Colonic mucosa (tissue), 4 donors: ENCODE measurements around the gene SEC24D. TPM values are rescaled to one million over a fixed set of nuclear protein-coding genes. Genes with fewer than 3 reads are reported as not detected.

Experiments used
- DNase-seq: peaks from one replicate; pipeline ENCODE4 v3.0.0-alpha.2; 2020
- H3K27ac ChIP-seq: fragments of 200-600 bp; one replicate; pipeline ENCODE4 v1.8.0; 2021
- H3K27me3 ChIP-seq: fragments of 200-600 bp; one replicate; pipeline ENCODE4 v1.8.0; 2021
- H3K36me3 ChIP-seq: fragments of 200-600 bp; one replicate; pipeline ENCODE4 v1.8.0; 2021
- H3K4me1 ChIP-seq: fragments of 200-600 bp; one replicate; pipeline ENCODE4 v1.8.0; 2021; ENCODE audit warnings: mild to moderate bottlenecking
- H3K4me3 ChIP-seq: fragments of 200-600 bp; one replicate; pipeline ENCODE4 v1.8.0; 2021
- H3K9ac ChIP-seq, 2 donors: one replicate each; pipeline ENCODE4 v1.7.0; 2013; ENCODE audit warnings: control low read depth in 2 of 2, low read depth in 2 of 2, low read length in 2 of 2
- H3K9me3 ChIP-seq: fragments of 200-600 bp; one replicate; pipeline ENCODE4 v1.8.0; 2021
- intact Hi-C: fragments of 100-400 bp; cut with DNase I; formaldehyde crosslinking; loops from one replicate; pipeline ENCODE4 v1.14.1; 2022
- total RNA-seq, 2 donors: library from RNA; stranded (reverse); fragmentation: NEBNext Ultra II Directional in 1 of 2; extraction: Animal tissue kit (Norgen Biotek cat#: 25700) in 1 of 2; gene quantifications; one replicate each; pipeline ENCODE4 v1.2.1, GENCODE V29; 2021
- TF ChIP-seq, protein P1 (sequence below): fragments of 200-600 bp; IDR thresholded peaks from one replicate; pipeline ENCODE4 v1.8.0; 2022; ENCODE audit warnings: antibody characterized with exemption, mild to moderate bottlenecking
- donor health status: healthy.
- donor health status: DM: no; HTN: no; CAD: no.
- donor health status: DM: no; HTN: no; CAD: no.

Gene SEC24D
- total RNA-seq, 2 donors from 2014 or later = 71.8 to 77.0 TPM

DNA sequence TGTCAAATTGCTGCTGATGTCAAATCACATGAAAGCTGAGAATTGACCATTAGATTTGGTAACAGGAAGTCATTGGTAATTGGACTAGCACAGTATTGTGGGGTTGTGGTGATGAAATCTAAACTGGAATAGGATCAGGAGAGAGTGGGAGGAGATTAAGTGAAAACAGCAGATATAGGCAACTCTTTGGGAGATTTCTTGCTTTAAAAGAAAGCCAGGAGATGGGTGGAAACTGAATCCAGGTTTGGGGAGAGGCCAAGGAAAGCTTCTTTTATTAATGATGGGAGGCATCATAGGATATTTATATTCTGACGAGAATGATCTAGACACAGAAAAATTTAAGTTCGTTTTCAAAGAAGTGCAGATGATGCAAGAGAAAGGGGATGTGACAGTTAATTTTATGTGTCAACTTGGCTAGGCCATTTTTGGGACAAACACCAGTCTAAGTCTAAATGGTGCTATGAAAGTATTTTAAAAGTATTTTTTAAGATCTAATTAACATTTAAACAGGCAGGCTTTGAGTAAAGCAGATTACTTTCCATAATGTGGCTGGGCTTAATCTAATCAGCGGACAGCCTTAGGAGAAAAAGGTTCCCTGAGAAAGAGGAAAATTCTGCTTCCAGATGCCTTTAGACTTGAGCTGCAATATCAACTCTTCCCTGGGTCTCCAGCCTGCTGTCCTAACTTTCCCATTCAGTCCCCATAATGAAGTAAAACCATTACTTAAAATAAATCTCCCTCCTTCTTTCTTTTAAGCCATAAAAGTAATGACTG lies 24.7 kb downstream of the SEC24D start:
- peaks cover 13% of the 10 kb centered on the region for H3K36me3 ChIP-seq
- no peak for DNase-seq

DNA sequence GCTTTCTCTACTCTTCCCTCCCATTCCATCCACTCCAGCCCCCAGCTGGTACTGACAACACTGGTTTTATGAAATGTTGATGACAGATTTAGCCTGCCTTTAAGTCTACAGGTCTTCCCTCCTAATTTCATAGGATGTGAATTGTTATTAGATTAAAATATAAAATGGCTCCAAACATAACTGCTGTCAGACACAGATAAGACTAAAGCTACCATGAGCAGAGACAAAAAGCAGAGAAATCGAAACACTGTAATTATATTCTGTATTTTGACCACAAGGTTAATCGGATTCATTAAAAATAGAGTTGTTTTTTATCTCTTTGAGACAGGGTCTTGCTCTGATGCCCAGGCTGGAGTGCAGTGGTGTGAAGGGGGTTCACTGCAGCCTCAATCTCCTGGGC lies 28.3 kb downstream of the SEC24D start:
- no peak overlapping the region for H3K4me3 ChIP-seq
- TF ChIP-seq, protein P1, sequence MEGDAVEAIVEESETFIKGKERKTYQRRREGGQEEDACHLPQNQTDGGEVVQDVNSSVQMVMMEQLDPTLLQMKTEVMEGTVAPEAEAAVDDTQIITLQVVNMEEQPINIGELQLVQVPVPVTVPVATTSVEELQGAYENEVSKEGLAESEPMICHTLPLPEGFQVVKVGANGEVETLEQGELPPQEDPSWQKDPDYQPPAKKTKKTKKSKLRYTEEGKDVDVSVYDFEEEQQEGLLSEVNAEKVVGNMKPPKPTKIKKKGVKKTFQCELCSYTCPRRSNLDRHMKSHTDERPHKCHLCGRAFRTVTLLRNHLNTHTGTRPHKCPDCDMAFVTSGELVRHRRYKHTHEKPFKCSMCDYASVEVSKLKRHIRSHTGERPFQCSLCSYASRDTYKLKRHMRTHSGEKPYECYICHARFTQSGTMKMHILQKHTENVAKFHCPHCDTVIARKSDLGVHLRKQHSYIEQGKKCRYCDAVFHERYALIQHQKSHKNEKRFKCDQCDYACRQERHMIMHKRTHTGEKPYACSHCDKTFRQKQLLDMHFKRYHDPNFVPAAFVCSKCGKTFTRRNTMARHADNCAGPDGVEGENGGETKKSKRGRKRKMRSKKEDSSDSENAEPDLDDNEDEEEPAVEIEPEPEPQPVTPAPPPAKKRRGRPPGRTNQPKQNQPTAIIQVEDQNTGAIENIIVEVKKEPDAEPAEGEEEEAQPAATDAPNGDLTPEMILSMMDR = no peak
- H3K36me3 ChIP-seq = peaks cover 4% of the 10 kb centered on the region
- H3K9ac ChIP-seq = no peak overlapping the region
- no peaks in the 10 kb centered on the region for H3K4me1 ChIP-seq
- no peak overlapping the region for H3K27ac ChIP-seq
- no peaks in the 10 kb centered on the region for H3K27me3 ChIP-seq
- no peak for DNase-seq
- intact Hi-C loops = no loop called here
- no peaks in the 10 kb centered on the region for H3K9me3 ChIP-seq

More for the DNA sequence above, 24.7 kb downstream of the SEC24D start:
- Histone ChIP-seq H3K4me1 (no peaks in the 10 kb centered on the region), H3K27me3 (no peaks in the 10 kb centered on the region), H3K9ac (no peak overlapping the region), H3K9me3 (no peaks in the 10 kb centered on the region), H3K27ac (no peak overlapping the region), H3K4me3 (no peak overlapping the region)
- intact Hi-C loops = no loop called here
- TF ChIP-seq, protein P1 = no peak

DNA sequence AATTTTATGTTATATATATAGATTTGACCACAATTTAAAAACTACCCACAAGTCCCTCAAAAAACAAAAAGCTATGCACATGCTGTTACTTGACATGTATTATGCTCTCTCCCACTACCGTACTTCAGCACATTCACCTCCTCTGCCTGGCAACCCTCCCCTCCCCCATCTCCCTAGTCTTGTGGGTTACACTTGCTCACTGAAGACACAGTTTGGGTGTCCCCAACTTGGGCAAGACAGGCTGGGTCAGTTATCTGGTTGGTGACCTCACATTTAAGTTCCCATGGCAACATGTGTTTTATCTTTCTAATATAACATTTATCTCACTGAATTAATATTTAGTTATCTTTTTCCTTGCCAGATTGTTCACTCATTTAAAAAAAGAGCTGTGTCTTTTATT lies 32.7 kb downstream of the SEC24D start:
- Histone ChIP-seq H3K27me3 (no peaks in the 10 kb centered on the region), H3K27ac (no peak overlapping the region), H3K4me1 (no peaks in the 10 kb centered on the region), H3K36me3 (peaks cover 15% of the 10 kb centered on the region), H3K9ac (no peak overlapping the region), H3K4me3 (no peak overlapping the region), H3K9me3 (no peaks in the 10 kb centered on the region)
- TF ChIP-seq, protein P1 = no peak
- no peak for DNase-seq
- intact Hi-C loops = no loop called here

DNA sequence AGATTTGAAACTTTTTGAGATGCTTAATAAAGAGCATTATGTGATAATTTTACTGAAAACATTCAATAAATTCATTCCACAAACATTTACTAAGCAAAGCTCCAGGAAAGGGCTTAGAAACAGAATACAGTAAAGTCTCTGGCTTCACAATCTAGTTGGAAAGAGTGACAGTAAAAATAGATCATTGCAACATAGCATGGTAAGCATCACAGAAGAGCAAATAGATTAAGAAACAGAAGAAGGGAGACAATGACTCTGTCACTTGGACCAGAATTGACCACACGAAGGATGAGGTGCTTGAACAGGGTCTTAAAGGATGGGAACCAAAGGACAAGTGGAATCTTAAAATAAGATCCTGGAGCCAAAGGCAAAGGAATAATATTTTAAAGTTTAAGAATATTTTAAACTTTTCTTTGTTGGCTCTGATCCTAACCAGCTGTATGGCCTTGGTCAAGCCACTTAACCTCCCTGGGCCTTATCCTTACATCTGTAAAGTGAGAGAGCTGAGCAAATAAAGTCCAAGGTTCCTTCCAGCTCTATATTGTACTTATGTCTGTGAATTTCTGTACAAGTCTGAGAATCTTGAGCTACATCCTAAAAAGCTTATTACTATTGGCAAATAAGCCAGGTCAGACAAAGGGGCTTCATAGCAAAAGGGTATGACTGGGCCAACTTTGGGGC lies 33.9 kb downstream of the SEC24D start:
- Histone ChIP-seq H3K27ac (no peak overlapping the region), H3K36me3 (peaks cover 18% of the 10 kb centered on the region)
- intact Hi-C loops = no loop called here

DNA sequence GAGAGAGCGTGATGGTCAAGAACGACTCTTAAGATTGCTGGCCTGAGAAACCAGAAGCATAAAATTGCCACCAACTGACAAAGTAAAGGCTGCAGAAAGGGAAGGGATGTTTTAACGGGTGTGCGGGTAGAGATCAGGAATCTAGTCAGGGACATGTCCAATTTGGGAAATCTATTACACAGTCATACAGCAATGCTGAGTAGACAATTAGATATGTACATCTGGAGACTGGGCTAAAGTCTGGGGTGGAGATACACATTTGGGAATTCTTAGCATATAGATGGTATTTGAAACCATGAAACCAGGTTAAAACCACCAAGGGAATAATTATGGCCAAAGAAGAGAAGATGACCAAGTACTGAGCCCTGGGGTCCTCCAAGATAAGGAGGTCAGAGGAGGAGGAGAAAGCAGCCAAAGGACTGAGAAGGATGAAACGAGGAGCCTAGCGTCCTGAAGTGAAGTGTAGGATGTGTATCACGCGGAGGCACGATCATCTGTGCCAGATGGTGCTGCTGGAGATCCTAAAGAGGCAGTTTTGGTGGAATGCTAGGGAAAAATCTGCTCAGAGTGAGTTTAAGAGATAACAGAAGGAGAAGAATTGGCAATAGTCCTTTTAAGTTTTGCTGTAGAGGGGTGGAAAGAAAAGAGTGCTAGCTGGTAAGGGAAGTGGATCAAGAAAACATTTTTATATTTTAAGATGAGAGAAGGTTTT lies 36.5 kb downstream of the SEC24D start:
- H3K36me3 ChIP-seq = peaks cover 20% of the 10 kb centered on the region
- no peaks in the 10 kb centered on the region for H3K27me3 ChIP-seq
- H3K4me1 ChIP-seq = no peaks in the 10 kb centered on the region
- no peak for DNase-seq
- no peaks in the 10 kb centered on the region for H3K9me3 ChIP-seq
- no peak overlapping the region for H3K4me3 ChIP-seq
- H3K9ac ChIP-seq = no peak overlapping the region
- H3K27ac ChIP-seq = no peak overlapping the region
- TF ChIP-seq, protein P1 = no peak
- intact Hi-C loops = no loop called here

More for the DNA sequence above, 33.9 kb downstream of the SEC24D start:
- no peaks in the 10 kb centered on the region for H3K4me1 ChIP-seq
- H3K4me3 ChIP-seq = no peak overlapping the region
- no peaks in the 10 kb centered on the region for H3K27me3 ChIP-seq
- DNase-seq = no peak
- H3K9me3 ChIP-seq = no peaks in the 10 kb centered on the region
- H3K9ac ChIP-seq = no peak overlapping the region
- TF ChIP-seq, protein P1 = no peak
